Astrocyte (in vitro differentiated cells and primary cell): ENCODE results near the gene GDF7.
A peak's percentile ranks its signal among the peaks of the same experiment; 100 is the strongest.

Experiments
- CTCF ChIP-seq: IDR thresholded peaks from 2 replicates; pipeline ENCODE4 v1.5.1; 2011; ENCODE audit warnings: low read depth, mild to moderate bottlenecking, inconsistent platforms, low read length, moderate library complexity; ENCODE audit not compliant: insufficient read depth
- EZH2 ChIP-seq: IDR thresholded peaks from 2 replicates; pipeline ENCODE4 v1.6.1; 2012; ENCODE audit warnings: mild to moderate bottlenecking, low read length, inconsistent platforms; ENCODE audit not compliant: insufficient read depth

- no peak for TF ChIP-seq CTCF
- peak; percentile 90 for TF ChIP-seq EZH2
Observed at GRCh38 chr2:20665243-20666004, 1.5 kb upstream of the GDF7 start.
